ENCODE data around the gene FRY. TPM values are rescaled to one million over a fixed set of nuclear protein-coding genes. Genes with fewer than 3 reads are reported as not detected.
A peak's percentile ranks its signal among the peaks of the same experiment; 100 is the strongest.

The FRY gene
- total RNA-seq, 1 experiment from 2014 or later: 2.5 TPM

DNA sequence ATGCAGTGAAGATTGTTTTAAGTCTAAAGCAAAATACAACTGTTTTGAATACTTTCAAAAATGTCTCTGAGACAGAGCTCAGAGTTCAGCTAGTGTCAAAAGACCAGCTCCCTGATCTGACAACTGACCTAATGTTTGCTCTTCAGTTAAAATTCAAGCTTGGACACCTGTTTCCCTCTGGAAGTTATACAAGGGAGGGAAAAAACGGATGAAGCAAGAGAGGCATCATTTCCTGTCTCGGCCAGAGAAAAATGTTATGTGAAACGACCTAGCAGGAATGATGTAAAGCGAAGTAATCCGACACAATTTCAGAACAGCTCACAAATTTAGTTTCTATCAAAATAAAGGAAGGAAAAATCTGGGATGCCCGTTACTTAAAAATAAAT, 224.1 kb downstream of the FRY start:
- DNase-seq (ENCODE audit: low read depth): peak; percentile 6

DNA sequence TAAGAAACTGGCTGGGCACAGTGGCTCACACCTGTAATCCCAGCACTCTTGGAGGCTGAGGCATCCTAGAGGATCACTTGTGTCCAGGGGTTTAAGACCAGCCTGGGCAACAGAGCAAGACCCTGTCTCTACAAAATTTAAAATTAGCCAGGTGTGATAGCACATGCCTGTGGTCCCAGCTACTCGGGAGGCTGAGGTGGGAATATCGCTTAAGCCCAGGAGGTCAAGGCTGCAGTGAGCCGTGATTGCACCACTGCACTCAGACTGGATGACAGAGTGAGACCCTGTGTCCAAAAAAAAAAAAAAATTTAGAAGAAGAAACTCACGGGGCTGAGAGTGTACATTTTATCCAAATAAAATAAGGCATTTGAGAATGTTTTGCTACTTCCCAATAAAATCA, 224.7 kb downstream of the FRY start:
- no peak for DNase-seq (ENCODE audit: low read depth)

DNA sequence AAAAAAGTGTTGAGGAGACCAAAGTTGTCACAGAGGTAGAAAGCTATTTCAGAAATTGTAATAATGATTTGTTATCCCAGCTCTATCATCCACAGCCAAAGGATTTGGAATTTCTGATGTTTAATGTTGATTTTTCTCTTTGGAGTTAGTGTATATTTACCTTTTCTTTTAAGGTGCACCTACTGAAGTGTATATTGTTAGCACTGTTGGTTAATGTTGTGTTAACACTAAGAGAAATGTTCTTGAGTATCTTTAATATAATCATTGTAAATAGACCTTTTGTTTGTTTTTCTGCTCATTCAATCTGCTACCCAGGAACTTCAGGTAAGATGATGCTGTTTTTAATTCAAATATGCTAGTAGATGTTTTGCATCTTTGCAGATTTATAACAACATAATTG, 226.1 kb downstream of the FRY start:
- no peak for DNase-seq (ENCODE audit: low read depth)

DNA sequence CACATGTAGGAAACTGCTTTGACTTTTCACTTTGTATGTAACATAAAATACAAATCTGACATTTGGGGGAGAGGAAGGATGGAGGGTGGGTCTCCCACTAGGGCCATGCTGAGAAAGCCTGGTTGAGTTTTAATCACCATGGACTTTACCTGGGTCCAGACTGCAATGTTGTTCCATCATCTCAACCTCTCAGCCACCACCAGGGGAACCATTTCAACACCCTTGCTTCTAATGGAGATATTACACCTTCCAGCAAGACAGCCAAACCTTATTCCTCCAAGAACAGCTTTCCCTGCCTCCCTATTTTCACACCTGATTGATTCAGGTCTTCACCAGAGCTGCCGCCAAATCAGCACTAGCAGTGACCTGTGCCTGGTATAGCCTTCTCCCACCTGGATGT, 227.5 kb downstream of the FRY start:
- no peak for DNase-seq (ENCODE audit: low read depth)

DNA sequence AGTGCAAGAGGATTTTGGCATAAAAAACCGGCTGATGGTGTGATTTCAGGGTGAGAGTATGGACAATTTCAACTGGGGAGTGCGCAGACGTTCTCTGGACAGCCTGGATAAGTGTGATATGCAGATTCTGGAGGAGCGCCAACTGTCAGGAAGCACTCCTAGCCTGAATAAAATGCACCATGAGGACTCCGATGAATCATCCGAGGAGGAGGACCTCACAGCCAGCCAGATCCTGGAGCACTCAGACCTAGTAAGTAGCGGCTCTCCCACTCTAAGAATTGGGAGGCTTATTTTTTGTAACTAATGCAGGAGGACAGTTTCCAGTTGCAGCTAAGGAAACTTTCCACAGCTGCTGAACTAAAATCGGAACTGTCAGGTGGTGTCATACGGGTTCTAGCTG, 230.0 kb downstream of the FRY start:
- peak; percentile 86 for DNase-seq (ENCODE audit: low read depth)

DNA sequence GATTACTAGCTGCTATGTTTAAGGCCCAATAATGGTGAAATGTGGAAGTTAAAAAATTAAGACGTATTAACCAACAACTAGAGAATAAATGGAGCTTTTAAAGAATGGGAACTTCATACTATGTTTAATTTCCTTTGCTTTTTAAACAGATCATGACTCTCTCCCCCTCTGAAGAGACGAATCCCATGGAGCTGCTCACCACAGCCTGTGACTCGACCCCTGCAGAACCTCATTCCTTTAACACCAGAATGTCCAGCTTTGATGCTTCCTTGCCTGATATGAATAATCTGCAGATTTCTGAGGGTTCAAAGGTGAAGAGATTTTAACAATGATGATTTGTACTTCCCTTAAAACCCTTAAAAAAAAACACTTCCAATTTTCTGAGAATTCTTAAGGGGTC, 230.6 kb downstream of the FRY start:
- DNase-seq (ENCODE audit: low read depth): peak; percentile 40

DNA sequence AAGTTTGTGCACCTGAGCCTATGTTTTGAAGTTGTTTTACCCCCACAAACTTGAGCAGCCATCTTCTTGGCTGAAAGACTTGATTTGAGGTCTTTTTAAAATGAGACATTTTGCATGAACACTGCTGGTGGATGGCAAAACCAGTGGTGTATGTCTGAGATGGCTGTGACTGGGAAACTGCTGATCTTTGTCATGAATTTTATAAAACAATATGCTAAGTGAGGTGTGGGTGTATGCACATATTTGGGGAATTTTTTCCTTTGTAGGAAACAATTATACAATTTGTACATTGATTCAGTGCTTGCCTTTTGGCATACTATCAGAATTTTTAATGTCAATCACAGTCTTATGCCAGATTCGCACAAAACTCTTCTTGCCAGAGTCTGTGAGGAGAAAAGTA, 231.0 kb downstream of the FRY start:
- DNase-seq (ENCODE audit: low read depth): no peak

DNA sequence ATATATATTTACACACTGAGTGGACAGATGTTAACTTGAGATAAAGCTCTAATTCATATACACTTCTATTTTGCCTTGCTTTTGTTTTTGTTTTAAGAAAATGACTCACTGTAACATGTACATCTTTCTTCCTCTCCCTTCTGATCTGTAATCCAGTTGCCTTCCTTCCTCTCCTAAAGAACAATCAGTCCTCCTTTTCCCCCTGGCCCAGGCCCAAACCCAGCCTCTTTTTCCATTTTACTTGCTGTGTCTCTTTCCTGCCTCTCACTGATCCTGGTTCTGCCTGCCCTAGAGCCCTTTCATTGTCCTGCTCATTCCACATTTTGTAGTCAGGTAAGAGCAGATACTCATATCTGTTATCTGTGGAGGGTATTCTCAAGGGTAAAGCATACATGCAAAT, 232.8 kb downstream of the FRY start:
- DNase-seq (ENCODE audit: low read depth): peak; percentile 74

DNA sequence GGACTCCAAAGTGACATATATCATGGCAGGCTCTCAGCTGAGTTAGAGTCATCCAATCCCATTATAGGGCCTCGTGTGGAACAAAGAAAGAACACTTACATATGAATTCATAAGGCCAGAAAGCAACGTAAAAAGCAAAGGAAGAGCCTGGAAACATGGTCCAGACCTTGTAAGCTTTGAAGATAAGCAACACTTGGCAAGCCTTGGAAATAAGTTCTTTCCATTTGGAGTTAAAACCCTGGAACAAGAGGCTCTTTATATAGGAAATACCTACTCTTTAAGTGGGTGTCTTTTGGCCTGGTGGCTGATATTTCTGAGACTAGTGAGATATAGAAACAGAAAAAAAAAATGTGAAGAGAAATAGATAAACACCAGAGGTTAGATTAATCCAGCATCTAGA, 234.2 kb downstream of the FRY start:
- no peak for DNase-seq (ENCODE audit: low read depth)

DNA sequence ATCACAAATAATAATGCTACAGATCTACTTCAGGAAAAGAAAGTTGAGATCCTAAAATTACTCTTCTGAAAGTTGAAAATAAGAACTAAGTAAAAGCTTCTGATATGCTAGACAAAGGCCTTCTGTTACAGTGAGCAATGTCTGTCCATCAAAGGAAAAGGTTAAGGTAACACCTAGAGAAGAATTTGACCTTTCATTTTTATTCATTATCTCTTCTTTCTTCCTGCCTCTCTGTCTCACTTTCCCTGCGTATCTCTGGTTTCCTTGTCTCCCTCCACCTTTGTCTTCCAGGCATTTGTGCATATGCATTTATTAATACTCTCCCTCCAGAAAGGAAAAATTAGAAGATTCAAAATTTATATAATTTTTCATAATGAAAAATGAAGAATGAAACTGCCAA, 234.6 kb downstream of the FRY start:
- DNase-seq (ENCODE audit: low read depth): no peak

DNA sequence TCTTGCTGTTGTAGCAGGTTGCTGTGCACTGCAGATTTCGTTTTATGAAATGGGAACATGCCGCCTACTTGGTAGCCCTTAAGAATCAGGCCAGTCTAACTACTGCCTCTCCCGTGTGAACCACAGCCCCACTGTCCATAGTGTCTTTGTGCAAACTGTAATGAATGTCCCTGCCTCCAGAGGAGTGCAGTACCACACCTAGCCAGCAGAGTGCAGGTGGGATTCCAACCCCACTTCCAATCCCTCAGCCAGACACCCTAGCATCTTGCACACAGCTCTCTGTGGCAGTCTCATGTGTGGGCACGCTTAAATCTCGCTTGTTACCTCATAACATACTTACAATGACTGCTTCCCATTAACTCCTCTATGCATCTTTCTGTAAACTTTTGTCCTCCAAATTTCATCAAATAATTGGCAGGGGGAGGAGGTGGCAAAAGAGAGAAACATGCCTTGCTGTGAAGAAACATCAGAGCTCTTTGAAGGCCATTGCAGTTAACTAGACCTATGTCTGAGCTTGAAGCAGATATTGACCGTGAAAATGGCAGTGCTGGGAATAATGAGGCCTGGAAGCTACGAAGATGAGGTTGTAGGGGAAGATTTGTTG, 236.4 kb downstream of the FRY start:
- DNase-seq (ENCODE audit: low read depth): no peak

DNA sequence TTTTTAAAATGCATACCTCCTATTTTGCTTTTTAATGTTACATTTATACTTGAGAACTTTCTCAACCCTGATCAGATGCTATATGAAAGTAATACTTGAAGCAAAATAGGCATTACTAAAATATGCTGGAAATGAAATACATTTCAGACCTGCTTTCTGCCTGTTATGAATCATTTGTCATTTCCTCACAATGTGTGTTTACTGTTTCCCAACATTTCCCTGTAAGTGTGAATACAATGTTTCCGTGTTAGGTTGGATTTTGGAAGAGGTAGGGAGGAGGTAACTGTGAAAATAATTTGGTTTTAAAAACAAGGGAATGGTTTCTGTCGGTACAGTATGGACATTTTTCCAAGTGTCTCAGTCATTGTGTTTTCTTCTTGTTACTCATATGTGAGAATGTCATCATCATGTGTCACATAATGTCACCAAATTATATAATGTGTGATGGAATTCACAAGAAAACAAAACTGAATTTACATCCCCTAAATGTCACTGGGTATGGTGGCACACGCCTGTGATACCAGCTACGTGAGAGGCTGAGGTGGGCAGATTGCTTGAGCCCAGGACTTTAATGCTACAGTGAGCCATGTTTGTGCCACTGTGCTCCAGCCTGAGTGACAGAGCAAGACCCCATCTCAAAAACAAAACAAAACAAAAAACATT, 240.6 kb downstream of the FRY start:
- DNase-seq (ENCODE audit: low read depth): peak; percentile 13

DNA sequence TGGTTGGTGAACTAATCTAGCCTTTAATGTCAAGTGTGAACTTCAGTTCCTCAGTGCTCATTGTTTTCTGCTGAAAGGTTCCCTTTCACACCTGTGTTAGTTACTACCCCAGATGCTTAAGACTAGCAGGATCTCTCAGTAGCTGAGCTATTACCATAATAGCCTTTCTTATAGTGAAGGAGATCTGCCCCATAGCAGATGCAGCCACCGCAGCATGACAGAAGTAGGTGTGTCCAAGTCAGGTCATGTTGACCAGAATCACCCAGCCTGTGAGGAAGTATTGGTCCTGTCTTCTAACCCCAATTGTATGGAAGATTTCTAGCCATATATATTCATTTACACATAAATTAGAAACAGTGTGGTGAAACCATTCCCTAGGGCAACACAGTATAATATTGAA, 246.3 kb downstream of the FRY start:
- DNase-seq (ENCODE audit: low read depth): no peak

DNA sequence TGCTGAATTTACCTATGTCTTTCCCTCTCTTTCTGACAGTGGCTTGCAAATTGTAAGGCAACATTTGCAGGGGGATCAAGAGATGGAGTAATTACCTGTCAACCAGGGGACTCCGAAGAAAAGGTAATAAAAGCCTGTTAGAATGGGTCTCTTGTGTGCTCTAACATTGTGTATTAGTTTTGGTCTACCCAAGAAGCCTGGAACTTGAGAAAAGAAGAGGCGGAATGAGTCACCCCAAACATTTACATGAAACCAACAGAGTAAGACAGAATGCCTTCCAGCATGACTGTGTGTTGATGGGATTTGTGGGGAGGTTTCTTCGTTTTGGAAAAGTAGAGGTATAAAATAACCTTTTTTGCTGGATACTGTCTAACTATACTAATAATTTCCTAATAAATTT, 246.9 kb downstream of the FRY start:
- DNase-seq (ENCODE audit: low read depth): peak; percentile 55

DNA sequence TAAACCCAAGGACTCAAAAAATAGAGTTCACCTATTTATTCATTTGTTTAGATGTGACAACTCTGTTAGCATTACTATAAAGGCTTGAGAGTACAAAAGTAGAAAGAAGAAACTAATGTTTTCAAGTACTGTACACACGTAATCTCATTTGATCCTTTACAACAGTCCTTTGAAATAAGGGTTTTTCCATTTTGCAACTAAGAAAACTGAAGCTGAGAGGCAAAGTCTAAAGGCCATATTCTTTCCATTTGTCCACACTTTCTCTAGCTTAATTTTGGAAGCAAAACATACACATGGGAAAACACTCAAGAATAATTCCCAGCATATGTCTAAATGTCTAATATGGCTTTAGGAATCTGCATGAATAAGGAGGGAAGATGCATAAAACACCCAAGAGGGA, 249.5 kb downstream of the FRY start:
- no peak for DNase-seq (ENCODE audit: low read depth)

DNA sequence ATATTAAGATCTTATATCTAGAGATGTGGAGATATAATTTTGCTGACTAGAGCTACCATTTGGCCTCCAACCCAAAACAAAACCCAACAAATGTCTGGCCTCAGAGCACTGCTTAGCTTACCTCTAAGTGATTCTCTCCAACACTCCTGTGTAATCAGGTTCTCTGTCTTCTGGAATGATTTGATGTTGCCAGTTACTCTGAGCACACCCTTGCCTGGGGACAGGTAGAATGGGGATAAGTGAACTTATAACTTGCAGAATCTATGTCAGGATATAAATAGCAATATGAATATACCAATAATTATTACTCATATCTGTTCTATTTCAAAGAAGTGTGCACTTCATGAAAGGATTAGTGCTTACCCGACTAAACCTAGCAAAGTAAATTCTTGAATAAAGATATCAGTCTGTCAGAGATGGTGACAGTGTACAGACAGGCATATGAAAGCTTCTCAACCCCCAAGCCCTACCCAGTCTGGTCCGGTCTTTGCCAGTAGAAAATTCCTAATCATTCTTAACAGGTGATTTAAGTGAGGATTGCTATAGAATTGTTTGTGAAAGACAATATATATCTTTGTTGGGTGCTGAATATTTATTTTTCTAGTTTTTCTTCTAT, 250.6 kb downstream of the FRY start:
- DNase-seq (ENCODE audit: low read depth): no peak

DNA sequence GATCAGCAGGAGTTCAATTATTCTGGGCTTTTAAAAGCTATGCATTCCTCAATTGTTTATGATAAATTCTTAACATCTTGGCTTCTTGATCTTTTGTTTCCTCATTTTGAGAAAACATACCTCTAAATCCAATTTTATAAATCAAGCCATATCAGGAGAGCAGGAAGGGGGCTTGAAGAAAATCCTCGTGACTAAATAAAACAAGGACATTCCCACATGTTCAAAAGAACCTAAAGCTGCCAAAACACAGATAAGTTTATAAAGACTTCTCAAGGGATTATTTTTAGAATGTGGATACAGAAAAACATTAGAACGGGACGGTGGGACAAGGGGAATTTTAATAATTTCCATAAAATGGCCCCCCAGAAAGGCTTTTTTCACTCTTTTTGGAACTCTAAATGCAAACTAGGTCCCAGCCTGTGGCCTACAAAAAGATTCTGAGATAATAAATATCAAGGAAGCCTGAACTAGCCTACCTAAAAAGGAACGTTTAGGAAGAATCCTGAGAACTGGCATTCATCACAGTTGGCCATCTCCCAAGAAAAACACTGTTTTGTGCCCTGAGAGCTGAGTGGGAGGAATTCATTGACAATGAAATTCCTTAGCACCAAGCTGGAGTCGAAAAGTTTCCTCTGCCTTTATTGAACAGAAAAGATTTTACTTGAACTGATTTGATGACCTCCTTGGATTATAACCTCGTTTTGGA, 253.5 kb downstream of the FRY start:
- peak; percentile 86 for DNase-seq (ENCODE audit: low read depth)

DNA sequence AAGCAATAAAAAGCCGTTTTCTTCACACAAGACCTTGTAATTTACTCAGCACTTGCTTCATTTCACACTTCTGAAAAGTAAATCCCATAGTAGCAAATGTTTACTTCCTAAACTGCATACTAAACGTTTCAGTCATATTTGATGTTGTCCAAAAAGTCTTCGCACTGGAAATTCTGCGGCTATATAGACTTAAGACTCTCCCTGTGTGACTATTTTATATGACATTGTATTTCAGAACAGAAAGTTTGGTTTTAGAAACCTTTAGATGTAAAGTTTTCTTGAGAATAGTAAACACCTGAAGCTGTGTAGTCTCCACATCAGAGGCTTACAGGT, 254.0 kb downstream of the FRY start:
- no peak for DNase-seq (ENCODE audit: low read depth)

DNA sequence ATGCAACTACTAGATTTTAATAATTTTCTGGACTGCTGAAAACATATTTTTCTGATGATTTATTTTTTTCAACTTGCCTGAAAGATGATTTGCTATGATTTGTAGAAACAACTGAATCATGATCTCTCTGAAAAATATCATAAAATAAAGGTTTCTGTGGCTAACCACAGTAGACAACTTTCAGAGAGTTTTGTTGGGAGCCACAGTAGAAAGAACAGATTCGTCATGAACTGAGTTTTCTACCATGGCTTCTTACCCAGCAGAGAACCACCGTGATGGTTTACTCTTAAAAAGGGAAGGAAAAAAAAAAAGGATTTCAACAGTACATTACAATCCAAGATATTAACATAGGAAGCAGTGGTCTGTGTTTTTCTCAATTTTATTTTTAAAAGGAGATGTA, 265.6 kb downstream of the FRY start:
- DNase-seq (ENCODE audit: low read depth): peak; percentile 62

DNA sequence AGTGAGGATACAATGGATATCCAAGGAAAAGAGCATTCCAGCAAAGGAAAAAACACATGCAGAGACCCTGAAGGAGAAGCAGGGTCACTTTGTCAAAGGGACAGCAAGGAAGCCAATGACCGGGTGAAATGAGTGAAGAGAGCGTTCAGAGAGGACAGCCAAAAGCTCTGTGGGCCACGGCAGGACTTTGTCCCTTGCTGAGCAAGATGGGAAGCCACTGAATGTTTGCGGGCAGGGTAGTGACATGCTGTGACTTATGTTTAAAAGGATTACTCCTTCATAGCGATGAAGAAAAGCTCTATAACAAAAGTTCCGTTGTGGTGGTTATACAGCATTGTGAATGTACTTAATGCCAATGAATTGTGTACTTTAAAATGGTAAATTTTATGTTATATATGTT, 267.1 kb downstream of the FRY start:
- no peak for DNase-seq (ENCODE audit: low read depth)

DNA sequence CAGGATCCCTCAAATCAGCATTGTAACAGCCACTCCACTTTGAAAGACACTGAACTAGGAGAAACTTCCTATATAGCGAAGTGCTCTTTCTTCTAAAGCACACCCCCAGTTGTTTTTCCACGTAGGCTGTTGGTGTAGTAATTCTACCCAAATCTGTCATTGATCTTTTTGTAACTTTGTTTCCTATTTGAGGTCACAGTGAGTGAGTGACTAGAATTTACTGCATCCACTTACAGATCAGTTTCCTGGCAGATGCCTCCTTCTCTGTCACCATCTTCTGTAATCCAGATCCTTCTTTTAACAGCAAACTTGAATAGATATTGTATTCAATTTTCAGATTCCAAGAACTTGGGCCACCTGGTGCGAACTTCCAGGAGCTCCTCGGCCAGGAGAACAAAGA, 268.3 kb downstream of the FRY start:
- DNase-seq (ENCODE audit: low read depth): no peak

DNA sequence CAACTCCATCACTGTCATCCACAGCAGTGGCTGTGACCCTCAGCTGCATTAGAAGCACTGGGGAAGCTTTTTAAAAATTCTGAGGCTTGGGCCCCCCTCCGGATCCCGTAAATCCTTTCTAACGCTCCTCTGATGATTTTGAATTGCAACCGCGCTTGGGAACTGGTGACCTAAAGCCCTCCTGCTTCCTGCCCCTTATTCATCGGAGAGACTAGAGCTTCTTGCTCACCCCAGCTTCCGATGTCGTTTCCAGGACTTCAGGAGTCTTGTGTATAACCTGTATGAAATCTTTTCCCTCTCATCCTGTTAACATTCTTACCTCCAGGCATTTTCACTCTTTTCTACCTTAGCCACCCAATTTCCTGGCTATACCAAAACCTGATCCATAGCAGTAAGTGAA, 268.8 kb downstream of the FRY start:
- DNase-seq (ENCODE audit: low read depth): no peak

DNA sequence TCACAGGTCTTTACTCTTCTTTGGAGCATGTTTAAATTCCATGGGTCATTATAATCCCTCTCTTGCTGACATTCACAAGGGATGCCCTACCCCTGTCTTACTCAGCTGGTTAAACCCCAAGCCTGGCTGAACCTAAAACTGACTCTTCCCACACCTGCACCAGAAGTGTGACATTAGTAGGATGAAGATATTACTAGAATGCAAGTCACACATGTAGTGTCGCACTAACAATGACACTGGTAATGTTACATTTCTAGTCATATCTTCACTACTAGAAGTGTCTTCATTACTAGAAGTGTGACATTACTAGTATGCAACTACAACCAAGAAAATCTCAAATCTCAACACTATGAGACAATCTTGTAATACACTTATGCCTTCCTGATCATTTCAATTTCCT, 269.3 kb downstream of the FRY start:
- DNase-seq (ENCODE audit: low read depth): no peak
